Measurements from ENCODE around the gene GINM1. TPM values are rescaled to one million over a fixed set of nuclear protein-coding genes. Genes with fewer than 3 reads are reported as not detected.

GINM1 gene
- total and polyA plus RNA-seq, 9 of the 15 experiments (the other 6 are each of a cell fraction or from before 2014, with no cell fraction given): 5.0 to 19.3 (median 14.2) TPM

GRCh38 chr6:149566410-149567193, 427 bp downstream of the GINM1 start (continued):
- peak; percentile 68 for TF ChIP-seq KDM5B (IDR thresholded peaks at IDR 0.05; ENCODE audit: insufficient replicate concordance, low read depth, low read length)
- TF ChIP-seq ZBTB33 (CRISPR knock-in tag; IDR thresholded peaks at IDR 0.05): 0 out of 2 replicates have a peak, but pooled peaks have one; percentile 50
- no peak; the same call in 1 of the 2 replicates for TF ChIP-seq DPF2 (IDR thresholded peaks at IDR 0.05)
- peak; percentile 47; the same call in 1 of the 2 replicates for TF ChIP-seq ATF4 (CRISPR knock-in tag; IDR thresholded peaks at IDR 0.05)
- TF ChIP-seq ZNF41 (CRISPR knock-in tag; conservative IDR thresholded peaks at IDR 0.05): no peak
- no peak for TF ChIP-seq OTX1 (CRISPR knock-in tag; IDR thresholded peaks at IDR 0.05)
- no peak for TF ChIP-seq ASH1L (IDR thresholded peaks at IDR 0.05; ENCODE audit: borderline replicate concordance, low read depth, partially characterized antibody)
- TF ChIP-seq ZNF780A (CRISPR knock-in tag; IDR thresholded peaks at IDR 0.05): no peak
- TF ChIP-seq ZKSCAN1 (IDR thresholded peaks at IDR 0.05; ENCODE audit: low read depth, low read length): no peak
- TF ChIP-seq, protein P1, sequence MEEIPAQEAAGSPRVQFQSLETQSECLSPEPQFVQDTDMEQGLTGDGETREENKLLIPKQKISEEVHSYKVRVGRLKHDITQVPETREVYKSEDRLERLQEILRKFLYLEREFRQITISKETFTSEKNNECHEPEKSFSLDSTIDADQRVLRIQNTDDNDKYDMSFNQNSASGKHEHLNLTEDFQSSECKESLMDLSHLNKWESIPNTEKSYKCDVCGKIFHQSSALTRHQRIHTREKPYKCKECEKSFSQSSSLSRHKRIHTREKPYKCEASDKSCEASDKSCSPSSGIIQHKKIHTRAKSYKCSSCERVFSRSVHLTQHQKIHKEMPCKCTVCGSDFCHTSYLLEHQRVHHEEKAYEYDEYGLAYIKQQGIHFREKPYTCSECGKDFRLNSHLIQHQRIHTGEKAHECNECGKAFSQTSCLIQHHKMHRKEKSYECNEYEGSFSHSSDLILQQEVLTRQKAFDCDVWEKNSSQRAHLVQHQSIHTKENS (CRISPR knock-in tag; IDR thresholded peaks at IDR 0.05): no peak
- TF ChIP-seq MAZ (CRISPR knock-in tag; conservative IDR thresholded peaks at IDR 0.05 in 1 of 2, IDR thresholded peaks at IDR 0.05 in 1 of 2): peak; percentile 21 to 75; a peak in 2 of 4 replicates
- no peak for TF ChIP-seq ZNF707 (CRISPR knock-in tag; conservative IDR thresholded peaks at IDR 0.05)
- TF ChIP-seq NFIC (IDR thresholded peaks at IDR 0.05): peak; percentile 64
- TF ChIP-seq, protein P2, sequence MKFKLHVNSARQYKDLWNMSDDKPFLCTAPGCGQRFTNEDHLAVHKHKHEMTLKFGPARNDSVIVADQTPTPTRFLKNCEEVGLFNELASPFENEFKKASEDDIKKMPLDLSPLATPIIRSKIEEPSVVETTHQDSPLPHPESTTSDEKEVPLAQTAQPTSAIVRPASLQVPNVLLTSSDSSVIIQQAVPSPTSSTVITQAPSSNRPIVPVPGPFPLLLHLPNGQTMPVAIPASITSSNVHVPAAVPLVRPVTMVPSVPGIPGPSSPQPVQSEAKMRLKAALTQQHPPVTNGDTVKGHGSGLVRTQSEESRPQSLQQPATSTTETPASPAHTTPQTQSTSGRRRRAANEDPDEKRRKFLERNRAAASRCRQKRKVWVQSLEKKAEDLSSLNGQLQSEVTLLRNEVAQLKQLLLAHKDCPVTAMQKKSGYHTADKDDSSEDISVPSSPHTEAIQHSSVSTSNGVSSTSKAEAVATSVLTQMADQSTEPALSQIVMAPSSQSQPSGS (CRISPR knock-in tag; IDR thresholded peaks at IDR 0.05): no peak
- no peak for TF ChIP-seq ZNF174 (CRISPR knock-in tag; IDR thresholded peaks at IDR 0.05)
- no peak for TF ChIP-seq ZNF512 (tag; IDR thresholded peaks at IDR 0.05)
- TF ChIP-seq SREBF2 (CRISPR knock-in tag; IDR thresholded peaks at IDR 0.05): no peak; the same call in 1 of the 2 replicates
- TF ChIP-seq BRF1 (IDR thresholded peaks at IDR 0.05; ENCODE audit: borderline replicate concordance, extremely low read depth, insufficient read length): no peak
- TF ChIP-seq KAT2B (IDR thresholded peaks at IDR 0.05; ENCODE audit: low read depth, low read length): no peak
- TF ChIP-seq L3MBTL2 (IDR thresholded peaks at IDR 0.05): peak; percentile 84
- TF ChIP-seq KLF1 (tag; IDR thresholded peaks at IDR 0.05): 0 out of 2 replicates have a peak, but pooled peaks have one; percentile 34

Data from K562 (cell line).